ENCODE results near the gene FAT2. TPM values are rescaled to one million over a fixed set of nuclear protein-coding genes. Genes with fewer than 3 reads are reported as not detected.

The FAT2 gene
- total and polyA plus RNA-seq, 7 experiments from 2014 or later = not detected

DNA sequence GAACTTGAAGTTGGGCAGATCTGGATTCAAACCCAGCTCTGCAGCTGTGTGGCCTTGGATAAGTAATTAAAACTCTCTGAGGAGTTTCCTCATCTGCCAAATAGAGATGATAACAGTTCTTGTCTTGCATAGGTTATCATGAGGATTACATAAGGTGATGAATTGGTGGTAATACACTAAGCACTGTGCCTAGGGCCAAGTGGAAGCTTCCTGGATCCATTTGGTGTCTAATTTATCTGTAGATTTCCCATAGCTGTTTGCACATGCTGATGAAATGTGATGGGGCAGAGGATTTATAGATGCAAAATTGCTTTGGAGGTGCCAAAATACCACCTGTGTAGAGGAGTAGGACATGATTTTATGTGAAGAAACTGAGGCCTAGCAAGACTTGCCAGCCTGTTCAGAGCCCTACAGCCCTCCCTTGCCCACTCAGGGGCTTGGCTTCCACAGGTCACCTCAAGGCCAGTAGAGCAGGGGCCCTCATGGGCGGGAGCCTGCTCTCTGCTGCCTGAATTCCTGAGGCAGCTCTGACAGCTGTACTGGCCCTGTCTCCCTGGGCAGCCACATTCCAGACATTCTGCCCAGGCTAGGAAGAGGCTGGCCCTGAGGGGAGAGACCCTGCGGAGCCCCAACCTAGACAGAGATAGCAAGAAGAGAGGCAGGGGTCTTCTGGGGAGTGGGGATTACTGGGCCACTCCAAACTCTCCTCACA, 5.9 kb upstream of the FAT2 start:
- no peaks in the 10 kb centered on the region for H3K36me3 ChIP-seq (ENCODE audit: control insufficient read depth in 2 of 3, insufficient read depth in 3 of 3, low read length in 3 of 3)
- Mint-ChIP-seq H3K4me3 (no peak overlapping the region), H3K9me3 (peaks cover 0 to 1% (median 0%) of the 10 kb centered on the region in 11 donors), H3K4me1 (peaks cover 0 to 17% (median 0%) of the 10 kb centered on the region in 7 donors), H3K27me3 (peaks cover 0 to 9% (median 0%) of the 10 kb centered on the region in 5 donors), H3K27ac (no peak overlapping the region), H3K36me3 (no peaks in the 10 kb centered on the region)
- no peaks in the 10 kb centered on the region for H3K27me3 ChIP-seq (ENCODE audit: control insufficient read depth in 2 of 2, insufficient read depth in 2 of 2, low read length in 2 of 2)
- no peaks in the 10 kb centered on the region for H3K9me3 ChIP-seq (ENCODE audit: control insufficient read depth in 2 of 3, low read length in 3 of 3)
- intact Hi-C loops (cut with micrococcal nuclease) = no loop called here
- ATAC-seq = no peak
- H3K4me3 ChIP-seq (ENCODE audit: low read length) = no peak overlapping the region
- ChIA-PET CTCF (interaction anchor here (0.6 kb wide), 1 partner anchor 42 kb away, joined by 6 read pairs; no protein-coding TSS in a partner anchor), POLR2A (no interaction called here)
- no peak for DNase-seq
- no peak overlapping the region for H3K27ac ChIP-seq (ENCODE audit: low read depth, low read length)
- H3K4me1 ChIP-seq (ENCODE audit: control insufficient read depth in 2 of 2, insufficient read depth in 2 of 2, low read length in 2 of 2) = no peaks in the 10 kb centered on the region

DNA sequence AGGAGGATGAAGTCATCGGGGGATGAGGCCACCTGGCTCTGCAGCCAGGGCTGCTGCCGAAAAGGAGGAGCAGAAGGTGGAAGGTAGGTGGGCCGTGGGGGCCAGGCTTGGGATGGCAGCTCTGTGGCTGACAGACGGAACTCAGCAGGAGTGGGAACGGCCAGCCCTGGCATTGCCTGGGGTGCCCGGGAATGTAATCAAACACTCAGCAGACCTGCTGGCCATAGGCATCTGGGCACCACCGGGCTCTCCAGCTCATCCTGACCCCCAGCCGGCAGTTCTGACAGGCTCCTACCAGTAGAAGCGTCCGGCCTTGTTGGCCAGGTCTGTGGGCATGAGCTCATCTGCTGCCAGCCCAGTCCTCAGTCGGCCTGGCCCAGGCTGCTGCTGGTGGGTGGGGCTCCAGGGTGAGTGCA, 4.3 kb upstream of the FAT2 start:
- Histone ChIP-seq H3K27ac (ENCODE audit: low read depth, low read length) (no peak overlapping the region), H3K36me3 (ENCODE audit: control insufficient read depth in 2 of 3, insufficient read depth in 3 of 3, low read length in 3 of 3) (no peaks in the 10 kb centered on the region), H3K27me3 (ENCODE audit: control insufficient read depth in 2 of 2, insufficient read depth in 2 of 2, low read length in 2 of 2) (no peaks in the 10 kb centered on the region), H3K4me3 (ENCODE audit: low read length) (no peak overlapping the region), H3K9me3 (ENCODE audit: control insufficient read depth in 2 of 3, low read length in 3 of 3) (no peaks in the 10 kb centered on the region), H3K4me1 (ENCODE audit: control insufficient read depth in 2 of 2, insufficient read depth in 2 of 2, low read length in 2 of 2) (no peaks in the 10 kb centered on the region)
- peaks cover 0 to 17% (median 0%) of the 10 kb centered on the region in 7 donors for H3K4me1 Mint-ChIP-seq
- POLR2A ChIA-PET = no interaction called here
- DNase-seq (no peak), ATAC-seq (no peak)
- no peaks in the 10 kb centered on the region for H3K36me3 Mint-ChIP-seq
- H3K27ac Mint-ChIP-seq = no peak overlapping the region
- H3K27me3 Mint-ChIP-seq = peaks cover 0 to 7% (median 0%) of the 10 kb centered on the region in 5 donors
- peaks cover 0 to 1% (median 0%) of the 10 kb centered on the region in 11 donors for H3K9me3 Mint-ChIP-seq
- H3K4me3 Mint-ChIP-seq = no peak overlapping the region
- CTCF ChIA-PET = interaction anchor here (1.2 kb wide), 1 partner anchor 62 kb away, joined by 3 read pairs; no protein-coding TSS in a partner anchor
- intact Hi-C loops (cut with micrococcal nuclease) = no loop called here

DNA sequence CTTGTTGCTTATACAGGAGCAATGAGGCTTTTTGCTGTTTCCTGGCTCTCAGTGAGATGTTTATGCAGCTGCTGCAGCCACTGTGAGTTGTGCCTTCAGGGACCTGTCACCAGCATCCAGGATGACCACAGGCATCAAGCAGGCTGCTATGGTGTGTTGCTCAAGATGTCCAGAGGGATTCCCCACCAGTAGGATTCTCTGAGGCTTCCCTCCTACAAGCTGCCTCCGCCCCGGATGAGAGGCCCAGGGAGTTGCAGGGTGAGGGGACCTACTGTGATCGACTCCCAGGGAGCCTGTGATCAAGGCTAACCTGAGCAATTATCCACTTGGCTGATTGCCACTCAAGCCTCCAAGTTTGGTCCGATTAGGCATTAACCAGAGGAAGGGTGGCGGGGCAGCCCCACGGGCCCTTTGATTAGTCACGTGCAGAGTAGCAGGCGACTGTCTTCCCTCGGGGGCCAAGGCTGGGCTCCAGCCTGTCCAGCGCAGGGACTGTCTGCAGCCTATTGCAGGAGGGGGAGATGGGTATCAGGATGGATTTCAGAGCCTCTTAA, 1.8 kb upstream of the FAT2 start:
- H3K4me1 ChIP-seq (ENCODE audit: control insufficient read depth in 2 of 2, insufficient read depth in 2 of 2, low read length in 2 of 2) = no peaks in the 10 kb centered on the region
- H3K27me3 ChIP-seq (ENCODE audit: control insufficient read depth in 2 of 2, insufficient read depth in 2 of 2, low read length in 2 of 2) = no peaks in the 10 kb centered on the region
- DNase-seq (no peak), ATAC-seq (no peak)
- Mint-ChIP-seq H3K4me3 (no peak overlapping the region), H3K27me3 (peaks cover 0 to 7% (median 0%) of the 10 kb centered on the region in 5 donors), H3K9me3 (no peaks in the 10 kb centered on the region), H3K4me1 (peaks cover 0 to 16% (median 0%) of the 10 kb centered on the region in 7 donors), H3K27ac (no peak overlapping the region), H3K36me3 (no peaks in the 10 kb centered on the region)
- CTCF ChIA-PET = interaction anchor here (1.2 kb wide), 1 partner anchor 59 kb away, joined by 3 read pairs; no protein-coding TSS in a partner anchor
- no peaks in the 10 kb centered on the region for H3K36me3 ChIP-seq (ENCODE audit: control insufficient read depth in 2 of 3, insufficient read depth in 3 of 3, low read length in 3 of 3)
- POLR2A ChIA-PET = no interaction called here
- H3K9me3 ChIP-seq (ENCODE audit: control insufficient read depth in 2 of 3, low read length in 3 of 3) = no peaks in the 10 kb centered on the region
- no peak overlapping the region for H3K27ac ChIP-seq (ENCODE audit: low read depth, low read length)
- intact Hi-C loops (cut with micrococcal nuclease) = no loop called here
- no peak overlapping the region for H3K4me3 ChIP-seq (ENCODE audit: low read length)

DNA sequence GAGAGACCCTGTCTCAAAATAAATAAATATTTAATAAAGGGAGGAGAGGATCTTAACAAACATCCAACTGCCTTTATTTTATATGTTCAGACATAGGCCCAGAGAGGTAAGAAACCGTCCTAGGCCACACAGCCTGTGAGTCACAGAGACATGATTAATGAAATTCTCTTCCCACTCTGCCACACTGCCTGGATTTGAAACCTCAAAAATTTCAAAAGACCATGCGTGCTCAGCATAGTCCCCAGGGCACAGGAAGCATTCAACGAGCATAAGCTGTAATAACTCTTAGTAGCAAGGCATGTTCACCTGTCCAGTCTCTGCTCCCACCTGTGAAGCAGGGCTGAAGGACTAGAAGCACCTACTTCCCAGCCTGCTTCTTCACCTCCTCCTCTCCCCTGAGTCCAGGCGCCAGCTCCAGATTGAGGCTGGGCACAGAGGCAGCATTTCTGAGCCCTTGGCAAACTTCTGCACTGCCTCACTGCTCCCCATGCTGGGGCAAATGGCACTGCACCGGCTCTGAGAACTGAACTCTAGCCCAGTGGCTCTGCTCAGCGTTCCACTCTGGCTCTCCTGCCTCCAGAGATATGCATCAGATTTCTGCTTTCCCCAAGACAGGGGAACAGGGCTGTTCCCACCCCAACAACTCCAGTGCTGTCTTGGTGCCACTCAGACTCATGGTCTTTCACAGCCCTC, 1.1 kb downstream of the FAT2 start:
- Mint-ChIP-seq H3K36me3 (no peaks in the 10 kb centered on the region), H3K27me3 (peaks cover 0 to 4% (median 0%) of the 10 kb centered on the region in 5 donors), H3K4me1 (peaks cover 0 to 6% (median 0%) of the 10 kb centered on the region in 7 donors), H3K27ac (no peak overlapping the region), H3K9me3 (no peaks in the 10 kb centered on the region), H3K4me3 (no peak overlapping the region)
- no peak for DNase-seq
- ATAC-seq = no peak
- intact Hi-C loops (cut with micrococcal nuclease) = no loop called here
- Histone ChIP-seq H3K27ac (ENCODE audit: low read depth, low read length) (no peak overlapping the region), H3K4me3 (ENCODE audit: low read length) (no peak overlapping the region), H3K36me3 (ENCODE audit: control insufficient read depth in 2 of 3, insufficient read depth in 3 of 3, low read length in 3 of 3) (no peaks in the 10 kb centered on the region), H3K27me3 (ENCODE audit: control insufficient read depth in 2 of 2, insufficient read depth in 2 of 2, low read length in 2 of 2) (no peaks in the 10 kb centered on the region), H3K4me1 (ENCODE audit: control insufficient read depth in 2 of 2, insufficient read depth in 2 of 2, low read length in 2 of 2) (no peaks in the 10 kb centered on the region), H3K9me3 (ENCODE audit: control insufficient read depth in 2 of 3, low read length in 3 of 3) (no peaks in the 10 kb centered on the region)
- ChIA-PET CTCF (no interaction called here), POLR2A (no interaction called here)

DNA sequence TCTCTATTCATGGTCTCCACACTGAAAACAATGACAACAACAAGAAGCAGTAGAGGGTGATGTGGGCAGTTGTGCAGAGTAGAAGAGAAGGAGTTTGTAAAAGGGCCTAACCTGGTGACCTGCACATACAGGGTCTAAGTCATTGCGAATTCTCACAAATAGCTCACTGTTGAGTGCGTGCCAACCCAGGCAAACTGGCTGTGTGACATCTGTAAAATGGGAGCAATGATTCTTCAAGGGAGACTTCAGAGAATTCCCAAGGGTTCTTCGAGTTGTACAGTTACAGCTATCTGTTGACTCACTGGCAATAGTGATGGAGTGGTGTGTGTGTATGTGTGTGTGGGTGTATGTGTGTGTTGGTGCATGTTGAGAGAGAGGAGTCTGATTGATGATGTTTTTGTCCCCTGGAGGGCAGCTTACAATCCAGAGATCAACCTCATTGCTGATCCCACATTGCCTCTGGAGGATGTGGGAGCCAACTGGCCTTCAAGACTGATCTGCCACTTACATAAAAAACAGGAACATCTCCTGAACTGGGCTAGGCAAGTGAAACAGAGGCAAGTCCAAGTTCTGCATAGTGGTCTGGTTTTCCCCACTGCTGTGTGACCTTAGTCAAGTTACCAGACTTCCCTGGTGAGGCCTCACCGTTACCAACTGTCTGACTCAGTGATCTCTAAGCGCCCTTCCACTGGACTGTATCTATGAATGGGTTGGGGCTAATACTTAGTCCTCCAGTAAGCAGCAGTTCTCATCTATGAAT, 3.2 kb downstream of the FAT2 start:
- H3K9me3 ChIP-seq (ENCODE audit: control insufficient read depth in 2 of 3, low read length in 3 of 3) = no peaks in the 10 kb centered on the region
- intact Hi-C loops (cut with micrococcal nuclease) = no loop called here
- ATAC-seq (no peak), DNase-seq (no peak)
- H3K27me3 ChIP-seq (ENCODE audit: control insufficient read depth in 2 of 2, insufficient read depth in 2 of 2, low read length in 2 of 2) = no peaks in the 10 kb centered on the region
- no peak overlapping the region for H3K4me3 ChIP-seq (ENCODE audit: low read length)
- no peaks in the 10 kb centered on the region for H3K36me3 ChIP-seq (ENCODE audit: control insufficient read depth in 2 of 3, insufficient read depth in 3 of 3, low read length in 3 of 3)
- no peak overlapping the region for H3K27ac ChIP-seq (ENCODE audit: low read depth, low read length)
- Mint-ChIP-seq H3K4me1 (peaks cover 0 to 4% (median 0%) of the 10 kb centered on the region in 7 donors), H3K27ac (no peak overlapping the region), H3K27me3 (peaks cover 0 to 4% (median 0%) of the 10 kb centered on the region in 5 donors), H3K4me3 (no peak overlapping the region), H3K36me3 (no peaks in the 10 kb centered on the region), H3K9me3 (no peaks in the 10 kb centered on the region)
- H3K4me1 ChIP-seq (ENCODE audit: control insufficient read depth in 2 of 2, insufficient read depth in 2 of 2, low read length in 2 of 2) = no peaks in the 10 kb centered on the region
- POLR2A ChIA-PET = no interaction called here
- CTCF ChIA-PET = no interaction called here

DNA sequence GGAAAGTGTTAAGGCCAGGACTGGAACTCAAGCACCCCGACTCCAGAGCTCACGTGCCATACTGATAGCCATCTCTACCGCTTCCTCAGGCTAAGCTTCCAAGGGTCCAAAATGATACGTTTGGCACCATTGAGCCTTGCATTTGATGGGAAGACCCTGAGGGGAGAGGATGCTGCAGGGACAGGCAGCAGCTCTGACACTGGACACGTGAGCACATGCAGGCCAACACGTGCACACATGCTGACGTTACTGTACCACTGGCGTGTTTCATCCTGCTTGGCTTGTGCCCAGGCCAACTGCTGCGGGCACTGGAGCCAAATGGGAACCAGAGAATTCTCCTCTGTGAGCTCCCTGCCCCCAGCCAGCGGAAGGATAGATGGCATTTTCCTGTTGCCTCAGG, 5.2 kb downstream of the FAT2 start:
- Mint-ChIP-seq H3K4me1 (peaks cover 0 to 4% (median 0%) of the 10 kb centered on the region in 7 donors), H3K27me3 (peaks cover 0 to 5% (median 0%) of the 10 kb centered on the region in 5 donors), H3K27ac (no peak overlapping the region), H3K9me3 (no peaks in the 10 kb centered on the region), H3K36me3 (no peaks in the 10 kb centered on the region), H3K4me3 (no peak overlapping the region)
- Histone ChIP-seq H3K4me3 (ENCODE audit: low read length) (no peak overlapping the region), H3K4me1 (ENCODE audit: control insufficient read depth in 2 of 2, insufficient read depth in 2 of 2, low read length in 2 of 2) (no peaks in the 10 kb centered on the region), H3K9me3 (ENCODE audit: control insufficient read depth in 2 of 3, low read length in 3 of 3) (no peaks in the 10 kb centered on the region), H3K27ac (ENCODE audit: low read depth, low read length) (no peak overlapping the region), H3K27me3 (ENCODE audit: control insufficient read depth in 2 of 2, insufficient read depth in 2 of 2, low read length in 2 of 2) (no peaks in the 10 kb centered on the region), H3K36me3 (ENCODE audit: control insufficient read depth in 2 of 3, insufficient read depth in 3 of 3, low read length in 3 of 3) (no peaks in the 10 kb centered on the region)
- no peak for ATAC-seq
- intact Hi-C loops (cut with micrococcal nuclease) = no loop called here
- CTCF ChIA-PET = no interaction called here
- POLR2A ChIA-PET = no interaction called here
- no peak for DNase-seq

All from naive thymus-derived CD4-positive, alpha-beta T cell (primary cell).